GM23248 (cell line): Measurements from ENCODE around the gene GPATCH8. TPM values are rescaled to one million over a fixed set of nuclear protein-coding genes. Genes with fewer than 3 reads are reported as not detected.

Experiments
- DNase-seq: peaks from one replicate; pipeline ENCODE4 v3.0.0-alpha.2; 2015
- H2AFZ ChIP-seq: fragments of 200-600 bp; sonication (generic); 2 replicates; pipeline ENCODE4 v1.6.1; 2016; ENCODE audit warnings: antibody characterized with exemption
- H3F3A ChIP-seq: fragments of 200-600 bp; sonication (generic); 2 replicates; pipeline ENCODE4 v1.6.1; 2016; ENCODE audit warnings: mild to moderate bottlenecking, antibody characterized with exemption, mixed run types; ENCODE audit not compliant: insufficient read depth
- H3K27ac ChIP-seq: fragments of 200-600 bp; sonication (generic); 2 replicates; pipeline ENCODE4 v1.5.1; 2016; ENCODE audit warnings: mild to moderate bottlenecking
- H3K27me3 ChIP-seq: fragments of 200-600 bp; sonication (generic); replicated peaks from 2 replicates; pipeline ENCODE4 v1.6.1; 2016; ENCODE audit warnings: mild to moderate bottlenecking; ENCODE audit not compliant: insufficient read depth
- H3K36me3 ChIP-seq: fragments of 200-600 bp; sonication (generic); 2 replicates; pipeline ENCODE4 v1.6.1; 2016; ENCODE audit warnings: low read depth, mild to moderate bottlenecking
- H3K4me1 ChIP-seq: fragments of 200-600 bp; sonication (generic); 2 replicates; pipeline ENCODE4 v1.6.1; 2016; ENCODE audit warnings: mild to moderate bottlenecking; ENCODE audit not compliant: insufficient read depth
- H3K4me2 ChIP-seq: fragments of 200-600 bp; sonication (generic); one replicate; pipeline ENCODE4 v1.6.1; 2016; ENCODE audit warnings: mild to moderate bottlenecking; ENCODE audit not compliant: unreplicated experiment
- H3K4me3 ChIP-seq: fragments of 200-600 bp; sonication (generic); 2 replicates; pipeline ENCODE4 v1.5.1; 2016; ENCODE audit warnings: mild to moderate bottlenecking
- H3K79me2 ChIP-seq: fragments of 200-600 bp; sonication (generic); 2 replicates; pipeline ENCODE4 v1.6.1; 2016; ENCODE audit warnings: mild to moderate bottlenecking; ENCODE audit not compliant: insufficient read depth
- H3K9ac ChIP-seq: fragments of 200-600 bp; sonication (generic); 2 replicates; pipeline ENCODE4 v1.6.1; 2016; ENCODE audit warnings: mild to moderate bottlenecking
- H3K9me2 ChIP-seq: fragments of 200-600 bp; sonication (generic); 2 replicates; pipeline ENCODE4 v1.6.1; 2016; ENCODE audit warnings: mixed run types, mild to moderate bottlenecking, moderate library complexity; ENCODE audit not compliant: insufficient read depth
- H3K9me3 ChIP-seq: fragments of 200-600 bp; sonication (generic); one replicate; pipeline ENCODE4 v1.6.1; 2017; ENCODE audit warnings: low read depth
- H4K20me1 ChIP-seq: fragments of 200-600 bp; sonication (generic); 2 replicates; pipeline ENCODE4 v1.6.0; 2016; ENCODE audit not compliant: insufficient read depth
- EZH2 ChIP-seq: fragments of 200-600 bp; sonication (generic); IDR thresholded peaks from 2 replicates; pipeline ENCODE4 v1.6.1; 2018; ENCODE audit warnings: antibody characterized with exemption, mild to moderate bottlenecking; ENCODE audit not compliant: insufficient read depth, poor library complexity, severe bottlenecking
- EZH2phosphoT487 ChIP-seq: fragments of 200-600 bp; sonication (generic); IDR thresholded peaks from 2 replicates; pipeline ENCODE4 v1.6.1; 2018; ENCODE audit warnings: antibody characterized with exemption, moderate library complexity, mild to moderate bottlenecking, low read depth; ENCODE audit not compliant: insufficient read depth
- WGBS, 2 experiments: methylation state at CpG; one replicate each; pipeline ENCODE4 v1.1.6; 2015 to 2017; ENCODE audit warnings: low lambda C conversion rate in 2 of 2, low coverage in 1 of 2; ENCODE audit errors: missing lambda C conversion rate in 2 of 2; 5-methylcytosine and 5-hydroxymethylcytosine counted together
- in situ Hi-C: fragments of 300-500 bp; cut with MboI; formaldehyde crosslinking; loops from 2 replicates; pipeline ENCODE4 v1.15.0; 2020
- polyA plus RNA-seq: library from polyadenylated mRNA; unstranded; fragments of >200 nt; fragmentation: Nextera tagmentation; extraction: Ambion mirVana; gene quantifications from 2 replicates; pipeline ENCODE4 v1.2.1, GENCODE V29; 2016
- total RNA-seq: library from RNA; depleted of rRNA; stranded (reverse); fragments of >200 nt; shearing (Covaris generic); gene quantifications from 2 replicates; pipeline ENCODE4 v1.2.3, GENCODE V29; 2014

The GPATCH8 gene
- total and polyA plus RNA-seq, 2 experiments from 2014 or later = 18.0 to 28.4 TPM

- Histone ChIP-seq H3K4me1 (no peaks in the 10 kb centered on the region), H3K36me3 (peaks cover 23% of the 10 kb centered on the region), H2AFZ (no peak overlapping the region), H3K27ac (no peak overlapping the region), H3K79me2 (no peaks in the 10 kb centered on the region), H3K4me3 (no peak overlapping the region), H3K9ac (no peak overlapping the region), H3K9me3 (no peaks in the 10 kb centered on the region), H3K4me2 (no peak overlapping the region), H3K27me3 (no peaks in the 10 kb centered on the region), H3K9me2 (no peaks in the 10 kb centered on the region), H3F3A (peaks cover 5% of the 10 kb centered on the region; the same call in 1 of the 2 replicates), H4K20me1 (no peaks in the 10 kb centered on the region)
- TF ChIP-seq EZH2 (no peak), EZH2phosphoT487 (no peak)
- DNase-seq = no peak
- 97 to 100% methylated on average over 5 of the region's 5 CpGs for WGBS, 2 experiments
- in situ Hi-C loops = no loop called here
These were observed 100.5 kb downstream of the GPATCH8 start for GRCh38 chr17:44402564-44403172.

- Histone ChIP-seq H2AFZ (no peak overlapping the region), H3K4me1 (no peaks in the 10 kb centered on the region), H3K9ac (no peak overlapping the region), H3K9me3 (no peaks in the 10 kb centered on the region), H3K27ac (no peak overlapping the region), H3K9me2 (no peaks in the 10 kb centered on the region), H3K79me2 (no peaks in the 10 kb centered on the region), H3F3A (peaks cover 5% of the 10 kb centered on the region; the same call in 1 of the 2 replicates), H4K20me1 (no peaks in the 10 kb centered on the region), H3K4me2 (no peak overlapping the region), H3K36me3 (peaks cover 18% of the 10 kb centered on the region), H3K27me3 (no peaks in the 10 kb centered on the region), H3K4me3 (no peak overlapping the region)
- DNase-seq = peak; percentile 49
- 94 to 100% methylated on average over 3 of the region's 3 CpGs for WGBS, 2 experiments
- in situ Hi-C loops = no loop called here
- TF ChIP-seq EZH2phosphoT487 = no peak
- no peak for TF ChIP-seq EZH2
These were observed 102.9 kb downstream of the GPATCH8 start for GRCh38 chr17:44400226-44400847.

GRCh38 chr17:44398692-44399691 is 104.2 kb downstream of the GPATCH8 start:
- DNase-seq = no peak
- Histone ChIP-seq H3K36me3 (peaks cover 13% of the 10 kb centered on the region; the same call in 1 of the 2 replicates), H3K9ac (no peak overlapping the region), H3K9me2 (no peaks in the 10 kb centered on the region), H3K9me3 (no peaks in the 10 kb centered on the region), H2AFZ (no peak overlapping the region), H4K20me1 (no peaks in the 10 kb centered on the region), H3K27me3 (no peaks in the 10 kb centered on the region), H3K4me1 (no peaks in the 10 kb centered on the region), H3K4me2 (no peak overlapping the region), H3F3A (peaks cover 5% of the 10 kb centered on the region; the same call in 1 of the 2 replicates), H3K4me3 (no peak overlapping the region), H3K27ac (no peak overlapping the region), H3K79me2 (no peaks in the 10 kb centered on the region)
- in situ Hi-C loops = no loop called here
- TF ChIP-seq EZH2phosphoT487 (no peak), EZH2 (no peak)
- 95 to 96% methylated on average over 40 to 41 of the region's 41 CpGs for WGBS, 2 experiments
